Globus pallidus (tissue), 1 donor: ENCODE measurements around the gene GRAMD1B.
A peak's percentile ranks its signal among the peaks of the same experiment; 100 is the strongest.

Experiments used
- DNase-seq: peaks from one replicate; pipeline ENCODE4 v3.0.0-alpha.2; 2015; ENCODE audit warnings: low spot score

The GRAMD1B gene

GRCh38 chr11:123532131-123532530 is 102.1 kb downstream of the GRAMD1B start:
- no peak for DNase-seq

- no peak for DNase-seq
Observed at GRCh38 chr11:123535401-123535800, 105.3 kb downstream of the GRAMD1B start.

GRCh38 chr11:123536690-123537437 is 106.8 kb downstream of the GRAMD1B start:
- DNase-seq = no peak

DNA sequence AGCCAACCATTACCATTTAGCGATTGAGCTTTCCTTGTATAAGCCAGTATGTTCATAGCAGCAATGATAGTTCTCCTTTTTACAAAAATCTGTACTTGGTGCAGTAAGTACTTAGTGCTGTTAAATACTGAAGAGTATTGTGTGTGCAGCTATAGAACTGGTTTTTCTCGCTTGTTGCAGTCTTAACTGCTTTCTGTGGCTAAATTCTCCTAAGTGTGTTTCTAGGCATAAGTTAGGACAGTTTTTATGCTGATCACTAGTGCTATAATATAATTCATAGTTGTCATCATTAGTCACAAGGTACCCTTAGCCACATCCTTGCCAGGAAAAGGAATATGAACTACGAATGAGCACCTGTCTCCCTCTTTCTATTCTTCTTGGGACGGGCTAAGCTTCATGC is 107.7 kb downstream of the GRAMD1B start:
- DNase-seq = no peak

DNA sequence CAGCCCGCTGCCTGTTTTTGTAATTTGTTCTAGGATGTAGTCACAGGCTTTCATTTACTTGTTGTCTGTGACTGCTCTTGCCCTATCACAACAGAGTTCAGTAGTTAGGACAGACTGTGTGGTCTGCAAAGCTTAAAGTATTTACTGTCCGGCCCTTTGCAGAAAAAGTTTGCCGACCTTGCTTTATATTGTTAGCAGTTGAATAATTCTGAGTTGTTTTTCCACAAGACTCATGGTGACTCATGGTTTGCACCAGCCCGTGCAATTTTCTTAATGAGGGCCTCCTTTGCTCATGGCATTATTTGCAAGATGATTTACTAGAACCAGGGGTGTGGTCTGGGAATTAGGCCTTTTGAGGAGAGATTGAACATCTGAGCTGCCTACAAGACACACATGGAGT is 113.7 kb downstream of the GRAMD1B start:
- no peak for DNase-seq

- peak; percentile 85 for DNase-seq
Observed at GRCh38 chr11:123544631-123545375, 114.7 kb downstream of the GRAMD1B start.

DNA sequence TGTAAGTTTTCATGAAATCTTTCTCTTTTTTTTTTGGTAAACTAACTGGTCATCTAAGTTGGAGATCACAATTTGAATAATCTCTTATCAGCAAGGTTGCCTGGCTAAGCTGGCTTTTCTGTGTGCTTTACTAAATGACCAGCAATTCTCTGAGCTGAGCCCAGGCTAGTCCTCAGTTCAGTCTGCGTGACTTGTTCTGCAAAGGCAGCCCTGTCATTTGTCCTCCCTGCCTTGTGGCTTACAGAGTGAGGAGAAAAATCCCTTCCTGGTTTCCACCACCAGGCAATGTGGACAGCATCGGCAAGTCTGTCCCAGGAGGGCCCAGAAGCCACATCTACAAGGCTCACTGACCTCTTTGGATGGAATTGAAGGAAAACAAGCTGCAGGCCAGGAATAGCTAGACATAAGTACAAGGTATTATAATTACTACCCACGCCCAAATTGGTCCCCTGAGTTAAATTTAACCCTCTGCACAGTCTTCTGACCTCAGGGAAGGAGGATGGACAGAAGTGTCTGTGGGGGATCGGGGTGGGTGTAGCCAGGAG is 115.7 kb downstream of the GRAMD1B start:
- no peak for DNase-seq

- no peak for DNase-seq
Observed at GRCh38 chr11:123546515-123546914, 116.4 kb downstream of the GRAMD1B start.

GRCh38 chr11:123547180-123547579 is 117.1 kb downstream of the GRAMD1B start:
- DNase-seq = no peak

- DNase-seq = no peak
Observed at GRCh38 chr11:123548774-123549173, 118.7 kb downstream of the GRAMD1B start.

DNA sequence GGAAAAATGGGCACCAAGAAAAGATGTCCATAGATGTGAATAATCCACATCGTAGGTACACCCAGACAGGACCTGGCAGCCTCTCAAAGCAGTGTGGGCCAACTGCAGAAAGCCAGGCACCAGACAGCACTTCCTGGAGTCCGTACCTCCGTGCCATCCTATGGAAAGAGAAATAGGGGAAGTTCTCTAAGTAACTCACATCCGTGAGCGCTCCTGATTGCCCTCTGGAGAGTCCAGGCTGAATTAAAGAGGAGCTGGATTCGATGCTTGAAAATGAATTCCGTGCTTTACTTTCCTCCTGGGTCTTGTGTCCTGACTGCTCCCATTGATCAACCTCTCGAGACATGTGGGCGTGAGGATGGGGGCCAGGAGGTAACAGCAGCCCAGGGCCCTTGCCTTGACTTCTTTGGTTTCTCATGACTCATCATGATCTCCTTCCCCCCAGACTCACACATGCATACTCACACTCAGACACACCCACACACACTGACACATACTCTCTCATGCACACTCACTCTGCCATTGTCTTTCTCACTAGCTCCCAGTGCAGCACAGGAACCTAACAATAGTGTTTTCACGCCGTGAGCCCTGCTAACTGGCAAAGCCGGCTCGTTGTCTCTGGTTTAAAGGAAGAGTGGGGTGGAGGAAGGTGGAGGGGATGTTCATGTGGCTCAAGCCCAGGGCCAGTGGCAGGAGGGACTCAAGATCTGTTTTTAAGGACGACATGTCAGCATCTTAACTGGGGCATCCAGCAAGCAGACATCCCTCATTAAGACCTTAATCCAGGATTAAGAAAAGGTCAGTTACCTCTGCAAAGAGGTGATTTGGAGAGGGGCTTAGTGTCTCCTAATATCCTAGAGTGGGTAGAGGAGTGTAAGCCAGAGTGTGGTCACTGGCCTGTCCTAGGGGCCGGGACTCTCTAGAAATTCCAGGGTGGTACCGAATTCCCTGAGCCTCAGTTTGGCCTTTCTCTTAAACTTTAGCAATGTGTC is 120.2 kb downstream of the GRAMD1B start:
- DNase-seq = no peak

GRCh38 chr11:123551079-123551478 is 121.0 kb downstream of the GRAMD1B start:
- no peak for DNase-seq

DNA sequence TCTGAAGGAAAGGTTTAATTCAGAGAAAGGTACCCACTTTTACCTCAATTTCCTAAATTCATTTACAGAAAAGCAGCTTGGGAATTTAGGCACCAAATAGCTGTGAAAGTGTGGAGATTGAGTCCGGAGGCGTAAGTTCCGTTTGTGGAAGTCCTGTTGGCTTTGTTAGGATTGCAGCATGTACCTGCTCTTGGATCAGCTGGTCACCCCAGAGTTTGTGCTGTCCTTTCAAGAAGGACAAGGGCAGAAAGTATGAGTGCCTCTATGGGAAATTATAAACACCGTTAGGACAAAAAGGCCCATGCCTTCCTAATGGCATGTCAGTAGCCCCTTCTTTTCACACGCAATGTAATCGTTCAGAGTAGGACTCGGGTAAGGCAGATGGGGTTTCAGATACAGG is 126.6 kb downstream of the GRAMD1B start:
- no peak for DNase-seq

DNA sequence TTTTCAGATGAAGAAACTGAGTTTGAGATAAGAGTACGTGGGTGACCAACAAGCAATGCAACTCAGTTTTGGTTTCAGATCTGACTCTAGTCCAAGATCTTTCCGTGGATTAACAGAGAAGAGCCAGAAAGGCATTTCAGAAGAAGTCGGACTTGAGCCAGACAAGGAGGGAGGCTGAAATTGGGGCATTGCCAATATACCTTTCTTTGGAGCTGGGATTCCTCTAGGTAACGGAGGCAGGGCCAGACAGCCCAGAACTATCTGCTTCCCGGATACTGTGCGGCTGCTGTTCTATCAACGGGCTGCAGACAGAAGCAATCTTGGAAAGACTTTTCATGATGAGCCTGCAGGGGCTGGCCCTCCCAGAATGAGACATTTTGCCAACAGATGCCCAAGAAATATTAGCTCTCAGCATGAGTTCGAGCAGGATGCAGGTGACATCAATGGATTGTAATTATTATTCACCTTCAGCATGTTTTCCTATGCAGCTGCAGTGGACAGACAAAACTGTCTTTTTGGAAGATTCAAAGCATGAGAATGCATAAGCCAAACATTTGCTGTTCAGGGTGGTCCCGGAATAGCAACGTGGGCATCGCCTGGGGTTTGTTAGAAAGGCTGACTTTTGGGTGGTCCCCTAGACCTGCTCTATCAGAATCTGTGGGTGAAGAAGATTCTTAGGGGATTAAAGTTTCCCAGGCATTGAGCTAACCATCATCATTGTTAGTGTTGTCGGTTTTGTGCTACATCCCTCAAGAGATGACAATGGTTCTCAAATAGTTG is 128.7 kb downstream of the GRAMD1B start:
- no peak for DNase-seq

- DNase-seq = no peak
Observed at GRCh38 chr11:123559523-123559955, 129.5 kb downstream of the GRAMD1B start.

DNA sequence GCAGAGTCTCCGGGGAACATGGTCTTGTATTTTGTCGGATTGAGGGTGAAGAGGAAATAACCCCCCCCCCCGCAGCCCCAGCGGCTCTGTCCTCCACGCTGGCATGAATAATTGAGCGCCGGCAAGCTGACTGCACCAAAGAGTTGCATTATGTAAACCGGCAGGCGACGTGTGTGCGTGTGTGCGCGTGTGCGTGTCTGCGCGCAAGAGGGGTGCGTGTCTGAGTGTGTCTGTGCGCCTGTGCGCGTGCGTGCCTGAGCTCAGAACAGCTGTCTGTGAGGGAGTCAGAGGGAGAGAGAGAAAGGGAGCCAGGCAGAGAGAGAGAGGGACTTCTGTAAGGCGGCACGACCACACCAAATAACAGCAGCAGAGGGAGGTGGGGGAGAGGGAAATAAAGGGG is 129.9 kb downstream of the GRAMD1B start:
- DNase-seq = peak; percentile 60

DNA sequence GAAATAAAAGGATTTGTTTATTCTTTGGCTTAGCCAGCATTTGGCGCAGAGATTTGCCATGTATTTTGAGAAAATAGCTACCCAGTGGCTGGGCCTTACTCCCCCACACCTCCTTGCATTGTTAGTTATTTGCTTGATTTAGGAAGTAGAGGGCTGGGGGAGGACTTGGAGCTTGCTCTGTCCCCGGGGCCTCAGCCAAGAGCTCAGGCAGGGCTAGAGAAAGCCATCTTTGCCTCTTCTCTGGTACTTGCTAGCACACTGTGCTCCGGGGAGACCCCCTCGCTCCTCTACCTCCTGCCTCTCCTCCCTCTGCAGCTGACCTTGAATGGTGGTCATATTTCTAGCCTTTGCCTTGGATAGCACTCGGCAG is 131.3 kb downstream of the GRAMD1B start:
- DNase-seq = no peak

GRCh38 chr11:123562158-123562557 is 132.1 kb downstream of the GRAMD1B start:
- DNase-seq = no peak

DNA sequence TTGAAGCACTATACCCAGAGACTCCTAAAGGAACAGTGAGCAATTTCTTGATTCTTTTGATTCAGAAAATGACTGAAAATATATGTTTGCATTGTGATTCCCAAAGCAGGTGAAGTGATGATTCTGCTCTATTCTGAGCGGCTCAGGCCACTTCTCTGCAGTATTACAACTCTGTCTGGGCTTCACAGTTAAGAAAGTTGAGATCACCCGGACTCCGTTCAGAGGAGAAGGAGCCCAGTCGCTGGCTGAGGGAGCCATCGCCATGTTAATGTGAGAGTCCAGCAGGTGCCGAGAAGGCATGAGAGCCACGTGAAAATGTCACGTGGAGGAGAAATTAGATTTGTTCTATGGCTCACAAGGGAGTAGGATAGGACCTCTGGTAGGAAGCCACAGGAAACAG is 132.8 kb downstream of the GRAMD1B start:
- DNase-seq = no peak

- DNase-seq = no peak
Observed at GRCh38 chr11:123564221-123564620, 134.2 kb downstream of the GRAMD1B start.

GRCh38 chr11:123566852-123567251 is 136.8 kb downstream of the GRAMD1B start:
- no peak for DNase-seq
